Midbrain (tissue), 1 donor: ENCODE results near the gene HSPA1L.
"Not testable (repeated sequence)": the region's sequence is repeated elsewhere in the genome, so short reads cannot be mapped to it uniquely, and the experiment has no call there.

Experiments used
- DNase-seq: peaks from one replicate; lab custom pipeline; 2025; lab: John Stamatoyannopoulos, UW

The HSPA1L gene

DNA sequence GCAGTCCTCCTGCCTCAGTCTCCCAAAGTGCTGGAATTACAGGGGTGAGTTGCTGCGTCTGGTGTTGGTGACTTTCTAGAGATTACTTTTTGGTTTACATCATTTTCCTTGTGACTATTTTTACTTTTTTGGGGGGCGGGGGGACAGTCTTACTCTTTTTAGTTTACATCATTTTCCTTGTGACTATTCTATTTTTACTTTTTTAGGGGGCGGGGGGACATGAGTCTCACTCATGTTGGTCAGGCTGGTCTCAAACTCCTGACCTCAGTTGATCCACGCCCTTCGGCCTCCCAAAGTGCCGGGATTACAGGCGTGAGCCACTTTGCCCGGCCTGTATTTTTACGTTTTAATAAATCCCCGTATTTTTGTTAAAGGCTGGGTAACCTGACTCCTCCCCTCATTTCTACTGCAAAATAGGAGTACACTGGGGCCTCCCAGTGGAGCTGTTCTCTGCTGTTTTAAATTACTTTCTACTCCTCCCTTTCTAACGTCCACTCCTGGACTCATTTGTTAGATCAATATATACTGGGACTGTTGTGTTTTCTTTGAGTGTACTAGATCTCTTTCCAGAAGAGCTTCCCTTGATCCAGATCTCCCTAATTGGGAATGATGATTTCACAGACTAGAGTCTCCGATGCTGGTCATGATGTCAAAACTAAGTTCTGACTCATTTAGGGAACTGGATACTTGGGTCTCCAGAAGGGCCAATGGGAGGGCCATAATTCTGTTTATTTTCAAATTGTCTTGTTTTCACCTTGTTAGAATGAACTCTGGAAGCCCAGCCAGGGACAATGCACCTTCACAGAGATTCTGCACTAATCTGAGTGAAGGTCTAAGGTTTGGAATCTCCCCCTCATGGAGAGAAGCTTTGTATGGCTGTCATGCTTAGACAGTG, 21.6 kb upstream of the HSPA1L start:
- DNase-seq = no peak

GRCh38 chr6:31836047-31836473, 21.0 kb upstream of the HSPA1L start:
- DNase-seq = no peak

DNA sequence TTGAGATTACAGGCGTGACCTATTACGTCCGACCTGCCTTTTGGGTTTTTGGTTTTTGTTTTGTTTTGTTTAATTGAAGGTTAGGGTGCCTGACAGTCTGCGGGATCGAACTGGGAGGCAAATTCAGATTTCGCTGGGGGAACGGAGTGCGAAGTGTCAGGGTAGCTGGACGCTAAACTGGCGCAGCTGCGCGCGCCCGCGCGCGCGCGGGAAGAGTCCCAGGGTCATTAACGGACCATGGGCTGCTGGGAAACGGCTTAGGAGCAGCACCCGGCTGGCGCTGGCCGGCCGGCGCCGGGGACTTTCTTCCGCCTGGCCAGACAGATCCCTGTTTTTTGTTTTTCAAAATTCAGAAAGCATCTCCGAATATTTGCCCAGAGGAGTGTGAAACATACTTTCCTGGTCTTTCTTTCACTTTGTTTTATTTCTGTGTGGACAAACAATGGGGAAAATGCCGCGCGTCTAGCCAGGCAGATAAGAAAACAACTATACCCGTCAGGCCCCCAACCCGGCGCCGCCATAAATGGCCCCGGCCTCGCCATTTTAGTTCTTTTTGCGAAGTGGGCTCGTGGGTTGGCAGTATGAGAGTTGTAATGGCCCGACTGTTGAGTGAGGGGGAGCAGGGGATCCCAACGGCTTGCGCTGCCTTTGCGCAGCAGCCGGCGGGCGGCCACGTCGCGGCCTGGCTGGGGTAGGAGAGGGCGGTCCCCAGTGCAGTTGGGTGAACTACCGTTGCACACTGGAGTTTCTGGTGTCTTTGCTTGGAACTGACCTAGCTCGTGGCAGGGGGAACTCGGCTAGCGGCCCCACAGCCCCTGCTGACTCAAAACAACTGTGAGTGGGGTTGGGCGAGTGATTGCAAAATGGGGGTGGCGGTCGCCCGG, 19.5 kb upstream of the HSPA1L start:
- peak; percentile 94 for DNase-seq

DNA sequence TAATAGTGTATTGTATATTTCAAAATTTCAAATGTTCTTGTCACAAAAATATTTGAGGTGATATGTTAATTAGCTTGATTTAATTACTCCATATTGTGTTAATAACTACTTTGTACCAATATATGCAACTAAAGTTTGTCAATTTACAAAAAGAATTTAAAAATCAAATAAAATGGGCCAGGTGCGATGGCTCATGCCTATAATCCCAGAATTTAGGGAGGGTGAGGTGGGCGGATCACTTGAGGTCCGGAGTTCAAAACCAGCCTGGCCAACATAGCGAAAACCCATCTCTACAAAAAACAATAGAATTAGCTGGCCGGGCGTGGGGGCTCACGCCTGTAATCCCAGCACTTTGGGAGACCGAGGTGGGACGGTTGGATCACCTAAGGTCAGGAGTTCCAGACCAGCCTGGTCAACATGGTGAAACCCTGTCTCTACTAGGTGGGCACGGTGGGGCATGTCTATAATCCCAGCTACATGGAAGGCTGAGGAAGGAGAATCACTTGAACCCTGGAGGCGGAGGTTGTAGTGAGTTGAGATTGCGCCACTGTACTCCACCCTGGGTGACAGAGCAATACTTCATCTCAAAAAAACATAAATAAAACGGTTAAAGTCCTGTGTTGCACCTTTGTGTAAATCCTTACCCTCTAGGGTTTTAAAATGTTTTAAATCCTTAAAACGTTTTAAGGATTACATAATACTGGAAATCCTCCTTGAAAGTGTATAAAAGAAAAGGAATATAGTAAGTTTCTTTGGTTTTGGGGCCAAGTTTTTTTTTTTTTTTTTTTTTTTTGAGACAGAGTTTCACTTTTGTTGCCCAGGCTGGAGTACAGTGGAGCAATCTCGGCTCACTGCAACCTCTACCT, 16.5 kb upstream of the HSPA1L start:
- DNase-seq = no peak

DNA sequence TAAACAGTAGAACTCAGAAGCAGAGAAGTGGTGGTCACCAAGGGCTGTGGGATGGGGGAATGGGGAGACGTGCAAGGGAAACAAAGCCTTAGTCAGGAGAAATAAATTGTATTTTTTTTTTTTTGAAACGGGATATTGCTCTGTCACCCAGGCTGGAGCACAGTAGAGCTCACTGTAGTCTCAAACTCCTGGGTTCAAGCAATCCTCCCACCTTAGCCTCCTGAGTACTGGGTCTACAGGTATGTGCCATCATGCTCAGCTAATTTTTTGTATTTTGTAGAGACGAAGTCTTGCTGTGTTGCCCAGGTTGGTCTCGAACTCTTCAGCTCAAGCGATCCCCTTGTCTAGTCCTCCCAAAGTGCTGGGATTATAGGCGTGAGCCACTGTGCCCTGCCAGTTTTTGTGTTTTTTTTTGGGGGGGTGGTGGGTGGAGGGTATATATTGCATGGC, 15.8 kb upstream of the HSPA1L start:
- no peak for DNase-seq

DNA sequence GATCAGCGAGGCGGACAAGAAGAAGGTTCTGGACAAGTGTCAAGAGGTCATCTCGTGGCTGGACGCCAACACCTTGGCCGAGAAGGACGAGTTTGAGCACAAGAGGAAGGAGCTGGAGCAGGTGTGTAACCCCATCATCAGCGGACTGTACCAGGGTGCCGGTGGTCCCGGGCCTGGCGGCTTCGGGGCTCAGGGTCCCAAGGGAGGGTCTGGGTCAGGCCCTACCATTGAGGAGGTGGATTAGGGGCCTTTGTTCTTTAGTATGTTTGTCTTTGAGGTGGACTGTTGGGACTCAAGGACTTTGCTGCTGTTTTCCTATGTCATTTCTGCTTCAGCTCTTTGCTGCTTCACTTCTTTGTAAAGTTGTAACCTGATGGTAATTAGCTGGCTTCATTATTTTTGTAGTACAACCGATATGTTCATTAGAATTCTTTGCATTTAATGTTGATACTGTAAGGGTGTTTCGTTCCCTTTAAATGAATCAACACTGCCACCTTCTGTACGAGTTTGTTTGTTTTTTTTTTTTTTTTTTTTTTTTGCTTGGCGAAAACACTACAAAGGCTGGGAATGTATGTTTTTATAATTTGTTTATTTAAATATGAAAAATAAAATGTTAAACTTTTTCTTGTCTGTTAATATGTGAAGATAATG, 14.7 kb upstream of the HSPA1L start:
- DNase-seq = peak; percentile 82

- peak; percentile 100 for DNase-seq
Measured at GRCh38 chr6:31827286-31828079, 12.4 kb upstream of the HSPA1L start, which contains the start of gene HSPA1B. Gene HSPA1B (plus strand): TSS chr6:31827738. CDS start chr6:31827951, 213 bp downstream.

GRCh38 chr6:31826793-31827285, 11.8 kb upstream of the HSPA1L start:
- DNase-seq = no peak

DNA sequence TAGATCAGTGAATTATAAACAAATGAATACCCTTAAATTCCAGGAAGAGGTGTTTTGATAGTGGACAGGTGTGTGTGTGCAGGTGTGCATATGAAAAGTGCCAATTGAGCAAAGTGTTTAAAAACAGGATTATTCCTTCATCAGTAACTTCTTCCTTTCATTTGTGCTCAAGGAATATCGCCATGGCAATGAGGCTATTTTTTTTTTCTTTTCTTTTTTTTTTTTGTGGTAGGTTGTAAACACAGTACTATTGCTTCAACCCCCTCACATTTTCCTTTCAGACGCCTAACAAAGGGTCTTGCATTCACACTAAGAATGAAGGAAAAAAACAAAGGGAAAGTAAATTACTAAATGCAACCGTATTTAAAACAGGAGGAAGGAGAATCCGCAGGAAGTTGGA, 10.5 kb upstream of the HSPA1L start:
- DNase-seq = no peak

GRCh38 chr6:31823592-31824196, 8.6 kb upstream of the HSPA1L start:
- DNase-seq = not testable (repeated sequence)

- DNase-seq = peak; percentile 88
Measured at GRCh38 chr6:31822036-31822821, 7.1 kb upstream of the HSPA1L start.

DNA sequence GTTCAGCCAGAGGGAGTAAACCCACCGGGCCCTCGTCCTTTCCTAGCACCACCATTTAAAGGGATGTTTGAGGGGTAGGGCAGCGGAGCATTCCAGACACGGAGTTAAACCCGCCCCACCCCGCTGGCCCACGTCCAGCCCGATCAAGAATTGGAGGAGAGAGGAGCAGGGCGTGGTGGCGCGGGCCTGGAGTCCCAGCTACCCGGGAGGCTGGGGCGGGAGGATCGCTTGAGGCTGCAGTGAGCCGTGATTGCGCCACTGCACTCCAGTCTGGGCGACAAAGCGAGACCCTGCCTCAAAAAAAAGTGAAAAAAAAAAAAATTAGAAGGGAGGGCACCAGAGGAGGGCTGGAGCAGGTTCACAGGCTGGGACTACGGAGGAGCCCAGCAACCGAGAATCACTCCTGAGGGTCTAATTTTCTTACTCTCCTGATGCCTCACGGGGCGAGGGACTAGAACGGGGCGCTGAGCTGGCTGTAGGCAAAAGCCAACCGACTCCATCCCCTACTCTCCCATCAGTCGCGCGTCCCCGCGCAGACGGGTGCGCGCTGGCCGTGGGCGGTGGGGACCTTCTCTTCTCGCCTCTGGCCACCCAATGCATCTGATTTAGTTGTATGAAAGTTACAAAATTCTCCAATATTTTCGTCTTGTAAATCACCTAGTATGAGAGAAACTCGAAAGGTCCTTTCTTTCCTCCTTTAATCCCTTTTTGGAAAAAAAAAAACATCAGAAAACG, 6.4 kb upstream of the HSPA1L start:
- DNase-seq = peak; percentile 83

DNA sequence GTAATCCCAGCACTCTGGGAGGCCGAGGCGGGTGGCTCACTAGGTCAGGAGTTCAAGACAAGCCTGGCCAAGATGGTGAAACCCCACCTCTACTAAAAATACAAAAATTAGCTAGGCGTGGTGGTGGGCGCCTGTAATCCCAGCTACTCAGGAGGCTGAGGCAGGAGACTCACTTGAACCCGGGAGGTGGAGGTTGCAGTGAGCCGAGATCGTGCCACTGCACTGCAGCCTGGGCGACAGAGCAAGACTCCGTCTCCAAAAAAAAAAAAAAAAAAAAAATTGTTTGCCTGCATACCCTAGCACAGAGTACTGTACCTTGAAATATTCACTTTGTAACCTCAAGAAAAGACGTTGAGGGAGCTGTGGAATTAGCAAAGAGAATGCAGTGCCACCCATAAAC, 5.3 kb upstream of the HSPA1L start:
- DNase-seq = not testable (repeated sequence)

DNA sequence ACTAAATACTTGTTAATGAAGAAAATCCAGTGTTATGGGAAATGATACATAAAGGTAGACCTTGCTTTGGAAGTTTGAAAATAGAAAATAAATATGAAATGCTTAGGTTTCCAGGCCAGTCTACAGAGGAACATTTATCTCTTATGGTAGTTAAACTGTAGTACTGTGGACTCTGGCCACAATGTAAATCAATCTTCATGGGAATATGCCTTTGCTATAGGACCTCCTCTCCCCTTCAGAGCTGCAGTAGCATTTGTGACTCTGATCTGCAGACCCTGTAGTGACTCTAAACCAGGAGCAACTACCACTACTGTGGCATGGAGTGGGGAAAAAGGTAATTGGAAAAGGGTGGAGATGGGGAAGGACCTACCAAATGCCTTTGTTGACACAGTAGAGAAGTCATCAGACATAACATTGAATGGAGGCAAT, 4.8 kb upstream of the HSPA1L start:
- no peak for DNase-seq

- DNase-seq = peak; percentile 83
Measured at GRCh38 chr6:31817929-31818511, 2.9 kb upstream of the HSPA1L start.

GRCh38 chr6:31817133-31817928, 2.2 kb upstream of the HSPA1L start:
- peak; percentile 83 for DNase-seq

DNA sequence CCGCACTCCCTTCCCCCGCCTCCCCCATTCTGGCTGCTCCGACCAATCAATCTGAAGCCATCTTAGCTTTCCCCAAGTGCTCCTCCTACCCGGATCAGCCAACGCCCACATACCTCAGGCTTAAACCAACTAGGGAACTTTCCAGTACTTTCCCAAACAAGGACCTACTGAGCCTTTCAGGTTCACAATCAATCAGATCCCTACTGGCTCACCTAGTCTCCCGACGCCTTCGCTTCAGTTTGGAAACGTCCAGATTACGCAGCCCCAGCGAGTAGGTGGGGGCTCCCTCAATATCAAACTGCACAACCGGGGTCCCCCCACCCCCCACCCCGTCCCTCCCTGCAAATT, 432 bp downstream of the HSPA1L start:
- peak; percentile 96 for DNase-seq
